Stimulated activated CD4-positive, alpha-beta T cell treated with anti-CD3 and anti-CD28 coated beads, Interleukin-12 subunit alpha, Interleukin-12 subunit beta, amount 100 ng/mL, for 48 hours (primary cell): ENCODE results near the gene CRIP3.
A peak's percentile ranks its signal among the peaks of the same experiment; 100 is the strongest.
"Not testable (repeated sequence)": the region's sequence is repeated elsewhere in the genome, so short reads cannot be mapped to it uniquely, and the experiment has no call there.

Experiments used
- DNase-seq, 3 donors: peaks; one replicate each; pipeline ENCODE4 v3.0.0-alpha.2; 2020; ENCODE audit warnings: low read depth in 2 of 3, low spot score in 1 of 3

The CRIP3 gene

GRCh38 chr6:43308101-43308989 lies at the start of gene CRIP3:
Gene CRIP3, minus strand, starts transcription at chr6:43308826. Its CDS starts 34 bp downstream, at chr6:43308792.
- peak; percentile 11 to 49 (median 38) for DNase-seq

- no peak for DNase-seq
These were observed 47.4 kb upstream of the CRIP3 start for GRCh38 chr6:43355862-43356590.

- not testable (repeated sequence) for DNase-seq
These were observed 43.3 kb upstream of the CRIP3 start for GRCh38 chr6:43351951-43352350.

GRCh38 chr6:43347444-43347843 lies 38.8 kb upstream of the CRIP3 start:
- no peak for DNase-seq

- DNase-seq = no peak
These were observed 38.4 kb upstream of the CRIP3 start for GRCh38 chr6:43347021-43347420.

GRCh38 chr6:43346243-43346642 lies 37.6 kb upstream of the CRIP3 start:
- DNase-seq = not testable (repeated sequence)

GRCh38 chr6:43339168-43339567 lies 30.5 kb upstream of the CRIP3 start:
- no peak for DNase-seq

GRCh38 chr6:43338243-43338642 lies 29.6 kb upstream of the CRIP3 start:
- DNase-seq = no peak

- no peak for DNase-seq
These were observed 27.8 kb upstream of the CRIP3 start for GRCh38 chr6:43336382-43336781.

GRCh38 chr6:43335469-43335868 lies 26.8 kb upstream of the CRIP3 start:
- DNase-seq = no peak

- DNase-seq = no peak
These were observed 26.0 kb upstream of the CRIP3 start for GRCh38 chr6:43334466-43335095.

GRCh38 chr6:43331891-43332290 lies 23.3 kb upstream of the CRIP3 start:
- DNase-seq = no peak

GRCh38 chr6:43331470-43331869 lies 22.8 kb upstream of the CRIP3 start:
- DNase-seq = no peak

GRCh38 chr6:43328528-43328927 lies 19.9 kb upstream of the CRIP3 start:
- no peak for DNase-seq

- DNase-seq = no peak
These were observed 17.2 kb upstream of the CRIP3 start for GRCh38 chr6:43325876-43326275.

- DNase-seq = no peak
These were observed 9.4 kb upstream of the CRIP3 start for GRCh38 chr6:43318011-43318410.

- DNase-seq = no peak
These were observed 5.2 kb upstream of the CRIP3 start for GRCh38 chr6:43313813-43314212.

GRCh38 chr6:43311666-43312065 lies 3.0 kb upstream of the CRIP3 start:
- DNase-seq = no peak

GRCh38 chr6:43310624-43311023 lies 2.0 kb upstream of the CRIP3 start:
- no peak for DNase-seq

GRCh38 chr6:43310134-43310533 lies 1.5 kb upstream of the CRIP3 start:
- DNase-seq = no peak

GRCh38 chr6:43308990-43309477 lies 408 bp upstream of the CRIP3 start:
- DNase-seq = no peak
